CD14-positive monocyte (primary cell): ENCODE data around the gene IFI44L. TPM values are rescaled to one million over a fixed set of nuclear protein-coding genes. Genes with fewer than 3 reads are reported as not detected.

Experiments used
- DNase-seq, 3 donors: peaks; one replicate each; pipeline ENCODE4 v3.0.0-alpha.2; 2011 to 2022
- H2AFZ ChIP-seq: 2 replicates; pipeline ENCODE4 v1.6.0; 2012; ENCODE audit warnings: mild to moderate bottlenecking, low read depth, low read length, inconsistent platforms; ENCODE audit not compliant: insufficient read depth, poor library complexity, severe bottlenecking
- H3K27ac ChIP-seq, 2 donors: 1 replicate in 1 of 2; 2 replicates in 1 of 2; pipeline ENCODE4 v1.5.1; 2012 to 2013; ENCODE audit warnings: low read length in 2 of 2, control low read depth in 1 of 2, inconsistent platforms in 1 of 2, low read depth in 1 of 2, mild to moderate bottlenecking in 1 of 2
- H3K27me3 ChIP-seq, 2 donors: one replicate each; pipeline versions ENCODE4 v1.6.0 to v1.6.1; 2011 to 2013; ENCODE audit warnings: low read length in 2 of 2; ENCODE audit not compliant: control insufficient read depth in 2 of 2, insufficient read depth in 2 of 2
- H3K36me3 ChIP-seq, 2 donors: replicated peaks in 1 of 2; 1 replicate in 1 of 2; 2 replicates in 1 of 2; pipeline versions ENCODE4 v1.5.1 to v1.6.1; 2012 to 2013; ENCODE audit warnings: low read length in 2 of 2, control low read depth in 1 of 2, inconsistent platforms in 1 of 2, mild to moderate bottlenecking in 1 of 2; ENCODE audit not compliant: insufficient read depth in 2 of 2, control insufficient read depth in 1 of 2
- H3K4me1 ChIP-seq, 2 donors: 1 replicate in 1 of 2; 2 replicates in 1 of 2; pipeline versions ENCODE4 v1.5.1 to v1.6.1; 2012 to 2013; ENCODE audit warnings: low read length in 2 of 2, control low read depth in 1 of 2, inconsistent platforms in 1 of 2, mild to moderate bottlenecking in 1 of 2, moderate library complexity in 1 of 2; ENCODE audit not compliant: insufficient read depth in 2 of 2, control insufficient read depth in 1 of 2
- H3K4me2 ChIP-seq: replicated peaks from 2 replicates; pipeline ENCODE3; 2012; ENCODE audit warnings: low read length, moderate library complexity, mild to moderate bottlenecking; ENCODE audit not compliant: poor library complexity, severe bottlenecking; ENCODE audit errors: extremely low read depth
- H3K4me3 ChIP-seq, 3 experiments: fragments of 200-600 bp in 1 of 3; sonication (generic) in 1 of 3; replicated peaks in 1 of 3; 1 replicate in 2 of 3; 2 replicates in 1 of 3; pipeline ENCODE4 v1.5.1; 2011 to 2013; ENCODE audit warnings: low read length in 3 of 3, mild to moderate bottlenecking in 3 of 3, control low read depth in 2 of 3, low read depth in 2 of 3, inconsistent platforms in 1 of 3, moderate library complexity in 1 of 3
- H3K79me2 ChIP-seq: 2 replicates; pipeline ENCODE4 v1.6.0; 2012; ENCODE audit warnings: mild to moderate bottlenecking, control low read depth, inconsistent platforms, low read length, moderate library complexity; ENCODE audit not compliant: insufficient read depth
- H3K9ac ChIP-seq: 2 replicates; pipeline ENCODE4 v1.6.0; 2017; ENCODE audit warnings: low read length, mild to moderate bottlenecking; ENCODE audit not compliant: insufficient read depth, poor library complexity, severe bottlenecking
- H3K9me3 ChIP-seq, 2 donors: replicated peaks in 1 of 2; 1 replicate in 1 of 2; 2 replicates in 1 of 2; pipeline versions ENCODE4 v1.5.1 to v1.6.1; 2012 to 2013; ENCODE audit warnings: low read length in 2 of 2, control low read depth in 1 of 2; ENCODE audit not compliant: control insufficient read depth in 1 of 2, insufficient read depth in 1 of 2
- H4K20me1 ChIP-seq: 2 replicates; pipeline ENCODE4 v1.6.0; 2012; ENCODE audit warnings: mild to moderate bottlenecking, low read length, control low read depth, moderate library complexity; ENCODE audit not compliant: insufficient read depth
- H3K27ac Mint-ChIP-seq, 7 donors: one replicate each; pipeline ENCODE4 v1.8.0; 2020; ENCODE audit warnings: mild to moderate bottlenecking in 7 of 7, mixed read lengths in 7 of 7, moderate library complexity in 6 of 7, inconsistent platforms in 2 of 7
- H3K27me3 Mint-ChIP-seq, 3 donors: one replicate each; pipeline ENCODE4 v1.8.0; 2021 to 2022; ENCODE audit warnings: low read depth in 3 of 3, mild to moderate bottlenecking in 3 of 3, mixed read lengths in 3 of 3, moderate library complexity in 3 of 3, inconsistent platforms in 1 of 3
- H3K36me3 Mint-ChIP-seq, 2 donors: one replicate each; pipeline ENCODE4 v1.8.0; 2020; ENCODE audit warnings: mixed read lengths in 2 of 2, inconsistent platforms in 1 of 2, mild to moderate bottlenecking in 1 of 2
- H3K4me1 Mint-ChIP-seq: one replicate; pipeline ENCODE4 v1.8.0; 2020; ENCODE audit warnings: mild to moderate bottlenecking, mixed read lengths
- H3K4me3 Mint-ChIP-seq, 2 donors: one replicate each; pipeline ENCODE4 v1.8.0; 2020; ENCODE audit warnings: mild to moderate bottlenecking in 2 of 2, mixed read lengths in 2 of 2, moderate library complexity in 1 of 2
- H3K9me3 Mint-ChIP-seq, 7 donors: one replicate each; pipeline ENCODE4 v1.8.0; 2020 to 2022; ENCODE audit warnings: mixed read lengths in 7 of 7, mild to moderate bottlenecking in 6 of 7, moderate library complexity in 6 of 7, inconsistent platforms in 2 of 7
- WGBS: methylation state at CpG from one replicate; pipeline ENCODE4 v1.1.5; 2013; ENCODE audit warnings: missing lambda C conversion rate; ENCODE audit not compliant: insufficient coverage; 5-methylcytosine and 5-hydroxymethylcytosine counted together
- intact Hi-C, 2 donors: fragments of 100-400 bp; cut with micrococcal nuclease; formaldehyde crosslinking; loops; one replicate each; pipeline versions ENCODE4 v1.15.0 to v1.15.1; 2023
- polyA plus RNA-seq, 3 donors: library from polyadenylated mRNA; depleted of rRNA in 1 of 3; unstranded in 2 of 3; stranded (reverse) in 1 of 3; fragments of 300-500 nt in 2 of 3; fragments of >200 nt in 1 of 3; fragmentation: Illumina TruSeq in 2 of 3; gene quantifications; 1 replicate in 2 of 3; 2 replicates in 1 of 3; pipeline ENCODE4 v1.2.3, GENCODE V29; 2012 to 2021
- TF ChIP-seq, protein P1 (sequence below): fragments of 200-600 bp; IDR thresholded peaks from one replicate; pipeline ENCODE4 v1.8.0; 2022; ENCODE audit warnings: antibody characterized with exemption, mild to moderate bottlenecking

The IFI44L gene
- polyA plus RNA-seq, 3 donors, result 8.6 to 17.4 (median 11.0) TPM

DNA sequence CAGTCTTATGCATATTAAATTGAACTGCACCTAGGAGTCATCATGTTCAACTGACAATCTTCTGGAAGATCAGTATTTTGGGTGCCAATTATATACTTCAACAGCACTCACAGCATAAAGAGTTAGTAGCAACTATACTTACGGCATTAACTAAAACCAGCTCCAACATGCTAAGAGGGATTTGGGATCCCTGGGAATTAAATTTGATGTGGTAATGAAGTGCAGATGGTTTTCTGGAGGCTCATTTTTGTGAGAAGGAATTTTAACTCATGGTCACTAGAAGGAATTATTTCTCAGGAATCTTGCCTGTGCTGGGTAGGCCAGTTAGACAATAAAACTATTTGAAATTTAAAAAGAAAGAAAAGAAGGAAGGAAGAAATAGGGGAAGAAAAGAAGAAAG is 47.7 kb downstream of the IFI44L start:
- no peak overlapping the region for H3K27ac Mint-ChIP-seq
- no peak overlapping the region for H3K4me3 Mint-ChIP-seq
- H3K9me3 ChIP-seq, result no peaks in the 10 kb centered on the region

DNA sequence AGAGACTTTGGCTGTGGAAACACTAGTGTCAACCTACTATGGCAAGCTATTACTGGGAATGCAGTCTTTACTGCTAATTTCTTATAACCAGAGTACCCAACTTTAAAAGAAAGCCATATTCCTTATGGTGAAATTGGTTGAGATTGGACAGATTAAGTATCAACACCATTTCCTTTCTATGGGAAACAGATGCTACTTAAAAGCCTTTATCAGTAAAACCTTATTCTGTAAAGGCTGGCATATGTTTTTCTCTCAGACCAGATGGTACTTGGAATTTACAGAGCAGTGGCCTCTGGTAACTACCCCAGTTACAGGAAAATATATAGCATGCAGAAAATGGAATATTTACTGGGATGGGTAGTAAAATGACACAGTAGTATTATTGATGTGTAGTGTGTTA is 48.2 kb downstream of the IFI44L start:
- no peaks in the 10 kb centered on the region for H3K9me3 ChIP-seq
- no peak overlapping the region for H3K4me2 ChIP-seq
- no peak overlapping the region for H3K27ac ChIP-seq
- Mint-ChIP-seq H3K4me1 (peaks cover 2% of the 10 kb centered on the region), H3K4me3 (no peak overlapping the region), H3K27ac (no peak overlapping the region), H3K36me3 (peaks cover 8 to 9% of the 10 kb centered on the region in 2 donors), H3K27me3 (peaks cover 0 to 2% (median 0%) of the 10 kb centered on the region in 3 donors), H3K9me3 (no peaks in the 10 kb centered on the region)
- H3K27me3 ChIP-seq, result no peaks in the 10 kb centered on the region
- H3K4me1 ChIP-seq, result no peaks in the 10 kb centered on the region
- no peaks in the 10 kb centered on the region for H4K20me1 ChIP-seq
- intact Hi-C loops, result no loop called here
- no peak for DNase-seq
- H3K36me3 ChIP-seq, result peaks cover 9% of the 10 kb centered on the region in 2 donors
- TF ChIP-seq, protein P1, sequence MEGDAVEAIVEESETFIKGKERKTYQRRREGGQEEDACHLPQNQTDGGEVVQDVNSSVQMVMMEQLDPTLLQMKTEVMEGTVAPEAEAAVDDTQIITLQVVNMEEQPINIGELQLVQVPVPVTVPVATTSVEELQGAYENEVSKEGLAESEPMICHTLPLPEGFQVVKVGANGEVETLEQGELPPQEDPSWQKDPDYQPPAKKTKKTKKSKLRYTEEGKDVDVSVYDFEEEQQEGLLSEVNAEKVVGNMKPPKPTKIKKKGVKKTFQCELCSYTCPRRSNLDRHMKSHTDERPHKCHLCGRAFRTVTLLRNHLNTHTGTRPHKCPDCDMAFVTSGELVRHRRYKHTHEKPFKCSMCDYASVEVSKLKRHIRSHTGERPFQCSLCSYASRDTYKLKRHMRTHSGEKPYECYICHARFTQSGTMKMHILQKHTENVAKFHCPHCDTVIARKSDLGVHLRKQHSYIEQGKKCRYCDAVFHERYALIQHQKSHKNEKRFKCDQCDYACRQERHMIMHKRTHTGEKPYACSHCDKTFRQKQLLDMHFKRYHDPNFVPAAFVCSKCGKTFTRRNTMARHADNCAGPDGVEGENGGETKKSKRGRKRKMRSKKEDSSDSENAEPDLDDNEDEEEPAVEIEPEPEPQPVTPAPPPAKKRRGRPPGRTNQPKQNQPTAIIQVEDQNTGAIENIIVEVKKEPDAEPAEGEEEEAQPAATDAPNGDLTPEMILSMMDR, result no peak
- H3K9ac ChIP-seq, result no peak overlapping the region
- no peak overlapping the region for H2AFZ ChIP-seq
- H3K79me2 ChIP-seq, result no peaks in the 10 kb centered on the region
- no peak overlapping the region for H3K4me3 ChIP-seq

More for the DNA sequence above, 47.7 kb downstream of the IFI44L start:
- no CpG with 5 or more reads among the region's 1 CpG for WGBS
- TF ChIP-seq, protein P1, result no peak
- Histone ChIP-seq H3K4me2 (no peak overlapping the region), H3K4me1 (no peaks in the 10 kb centered on the region), H3K36me3 (peaks cover 14% of the 10 kb centered on the region in 2 donors), H3K79me2 (no peaks in the 10 kb centered on the region), H4K20me1 (no peaks in the 10 kb centered on the region), H3K27me3 (no peaks in the 10 kb centered on the region), H3K4me3 (no peak overlapping the region), H3K27ac (no peak overlapping the region), H2AFZ (no peak overlapping the region), H3K9ac (no peak overlapping the region)
- peaks cover 13 to 14% of the 10 kb centered on the region in 2 donors for H3K36me3 Mint-ChIP-seq
- peaks cover 0 to 2% (median 0%) of the 10 kb centered on the region in 3 donors for H3K27me3 Mint-ChIP-seq
- intact Hi-C loops, result no loop called here
- peaks cover 2% of the 10 kb centered on the region for H3K4me1 Mint-ChIP-seq
- no peak for DNase-seq
- H3K9me3 Mint-ChIP-seq, result no peaks in the 10 kb centered on the region
